Transverse colon (tissue), 4 donors: ENCODE measurements around the gene TTC32. TPM values are rescaled to one million over a fixed set of nuclear protein-coding genes. Genes with fewer than 3 reads are reported as not detected.

ENCODE experiments used
- DNase-seq: peaks from one replicate; pipeline ENCODE4 v3.0.0-alpha.2; 2019
- H3K27ac ChIP-seq, 4 donors: fragments of 200-600 bp; sonication (generic); 2 replicates each; pipeline ENCODE4 v1.5.1; 2016 to 2018; ENCODE audit warnings: inconsistent platforms in 4 of 4
- H3K27me3 ChIP-seq: fragments of 200-600 bp; sonication (generic); 2 replicates; pipeline ENCODE4 v1.5.1; 2017; ENCODE audit warnings: inconsistent platforms
- H3K36me3 ChIP-seq, 4 donors: fragments of 200-600 bp; sonication (generic); 2 replicates each; pipeline ENCODE4 v1.5.1; 2017 to 2019; ENCODE audit warnings: inconsistent platforms in 4 of 4
- H3K4me1 ChIP-seq, 4 donors: fragments of 200-600 bp; sonication (generic); 2 replicates each; pipeline ENCODE4 v1.5.1; 2017 to 2020; ENCODE audit warnings: inconsistent platforms in 4 of 4
- H3K4me3 ChIP-seq, 4 donors: fragments of 200-600 bp; sonication (generic); 1 replicate in 1 of 4; 2 replicates in 3 of 4; pipeline versions ENCODE4 v1.5.1 to v1.6.1; 2017 to 2019; ENCODE audit warnings: inconsistent platforms in 4 of 4
- H3K9me3 ChIP-seq, 2 donors: fragments of 200-600 bp; sonication (generic); 2 replicates each; pipeline ENCODE4 v1.5.1; 2017 to 2019; ENCODE audit warnings: inconsistent platforms in 2 of 2
- CTCF ChIP-seq, 5 experiments: fragments of 200-600 bp in 3 of 5; fragments of 450-650 bp in 2 of 5; sonication (generic) in 3 of 5; IDR thresholded peaks; 1 replicate in 2 of 5; 2 replicates in 3 of 5; pipeline ENCODE4 v1.5.1; 2016 to 2017; ENCODE audit warnings: antibody characterized with exemption in 5 of 5, inconsistent platforms in 3 of 5, mild to moderate bottlenecking in 2 of 5, moderate library complexity in 1 of 5
- EP300 ChIP-seq: sonication (generic); formaldehyde crosslinking; IDR thresholded peaks from one replicate; pipeline ENCODE4 v1.6.1; 2017; ENCODE audit warnings: antibody characterized with exemption, low read depth
- POLR2A ChIP-seq: fragments of 450-650 bp; IDR thresholded peaks from one replicate; pipeline ENCODE4 v1.6.1; 2016; ENCODE audit warnings: antibody characterized with exemption, mild to moderate bottlenecking, moderate library complexity
- POLR2AphosphoS5 ChIP-seq, 3 donors: sonication (generic); formaldehyde crosslinking; IDR thresholded peaks; one replicate each; pipeline ENCODE4 v1.6.1; 2016; ENCODE audit warnings: antibody characterized with exemption in 3 of 3
- WGBS, 2 donors: methylation state at CpG; one replicate each; pipeline ENCODE4 v1.1.5; 2018; ENCODE audit warnings: low coverage in 1 of 2; 5-methylcytosine and 5-hydroxymethylcytosine counted together
- in situ Hi-C, 4 donors: fragments of 200-750 bp; cut with MboI; loops; one replicate each; pipeline versions ENCODE4 v1.15.0 to v1.15.1; 2017; ENCODE audit warnings: low sequenced_read_pairs in 3 of 4, low pct_ligation_motif_present in 1 of 4, low pct_unique_long_range_greater_than_20kb in 1 of 4
- intact Hi-C: fragments of 100-400 bp; cut with DNase I; formaldehyde crosslinking; loops from one replicate; pipeline ENCODE4 v1.15.1; 2023; ENCODE audit warnings: low total_unique reads
- total RNA-seq, 4 donors: library from RNA; depleted of rRNA; stranded (reverse); fragments of >200 nt; gene quantifications; one replicate each; pipeline ENCODE4 v1.1.0, GENCODE V29; 2016

The TTC32 gene
- total RNA-seq, 4 donors from 2014 or later, result 3.0 to 23.3 (median 9.9) TPM

GRCh38 chr2:19848952-19849351 lies 52.8 kb downstream of the TTC32 start:
- Histone ChIP-seq H3K27ac (no peak overlapping the region), H3K4me1 (no peaks in the 10 kb centered on the region), H3K4me3 (no peak overlapping the region), H3K9me3 (no peaks in the 10 kb centered on the region), H3K36me3 (no peaks in the 10 kb centered on the region), H3K27me3 (no peaks in the 10 kb centered on the region)
- DNase-seq, result no peak
- TF ChIP-seq CTCF (IDR thresholded peaks at IDR 0.05), result no peak
- in situ Hi-C loops, result no loop called here
- intact Hi-C loops, result no loop called here
- WGBS, 2 donors, result 90 to 95% methylated on average over 3 to 5 of the region's 5 CpGs

- H3K9me3 ChIP-seq, result no peaks in the 10 kb centered on the region
- H3K27ac ChIP-seq, result no peak overlapping the region
- H3K4me3 ChIP-seq, result no peak overlapping the region
- no peaks in the 10 kb centered on the region for H3K27me3 ChIP-seq
- no peak for DNase-seq
- TF ChIP-seq POLR2A (no peak), CTCF (IDR thresholded peaks at IDR 0.05) (no peak), POLR2AphosphoS5 (IDR thresholded peaks at IDR 0.05) (no peak), EP300 (no peak)
- no peaks in the 10 kb centered on the region for H3K36me3 ChIP-seq
- in situ Hi-C loops (no loop called here), intact Hi-C loops (no loop called here)
- WGBS, 2 donors, result 86 to 97% methylated on average over 5 to 11 of the region's 11 CpGs
- no peaks in the 10 kb centered on the region for H3K4me1 ChIP-seq
Measured at GRCh38 chr2:19848029-19848750, 53.6 kb downstream of the TTC32 start.

- in situ Hi-C loops, result no loop called here
- Histone ChIP-seq H3K27ac (no peak overlapping the region), H3K4me3 (no peak overlapping the region), H3K27me3 (no peaks in the 10 kb centered on the region), H3K9me3 (no peaks in the 10 kb centered on the region), H3K4me1 (no peaks in the 10 kb centered on the region), H3K36me3 (no peaks in the 10 kb centered on the region)
- DNase-seq, result no peak
- WGBS, 2 donors, result 91% methylated on average over 4 of the region's 4 CpGs; no CpG with 5 or more reads in 1 of the 2 donors
- intact Hi-C loops, result no loop called here
- TF ChIP-seq EP300 (no peak), POLR2AphosphoS5 (IDR thresholded peaks at IDR 0.05) (no peak), POLR2A (no peak), CTCF (IDR thresholded peaks at IDR 0.05) (no peak)
Measured at GRCh38 chr2:19847486-19847885, 54.3 kb downstream of the TTC32 start.

Other genes with a start within 250 kb of the TTC32 start
- gene WDR35, start 88.1 kb upstream of the TTC32 start, total RNA-seq, result 1 to 10 TPM in 3 of 4 donors, under 1 TPM in 1; 0.37 to 4.8 (median 2.0) TPM
- gene MATN3, start 110.7 kb upstream of the TTC32 start, total RNA-seq, result under 1 TPM in 2 of 4 donors, not detected in 2; 0.16 to 0.27 TPM
- gene LAPTM4A, start 149.6 kb upstream of the TTC32 start, total RNA-seq, result 100 to 1,000 TPM in 2 of 4 donors, 10 to 100 TPM in 2; 19.3 to 122 (median 75.3) TPM